Body of pancreas (tissue), 4 donors: ENCODE data around the gene FRAS1.

Experiments
- CTCF ChIP-seq, 7 experiments: fragments of 450-650 bp in 4 of 7; fragments of 200-600 bp in 3 of 7; sonication (generic) in 3 of 7; IDR thresholded peaks; one replicate each; pipeline ENCODE4 v1.5.1; 2016 to 2019; ENCODE audit warnings: antibody characterized with exemption in 7 of 7
- POLR2A ChIP-seq, 3 donors: fragments of 450-650 bp; IDR thresholded peaks; one replicate each; pipeline ENCODE4 v1.6.1; 2016; ENCODE audit warnings: antibody characterized with exemption in 3 of 3, mild to moderate bottlenecking in 2 of 3

GRCh38 chr4:78074759-78075158, 17.6 kb downstream of the FRAS1 start:
- TF ChIP-seq POLR2A (IDR thresholded peaks at IDR 0.05) = no peak
- TF ChIP-seq CTCF (IDR thresholded peaks at IDR 0.05) = no peak
